Hepatocyte (in vitro differentiated cells): Measurements from ENCODE around the gene OLFM1. TPM values are rescaled to one million over a fixed set of nuclear protein-coding genes. Genes with fewer than 3 reads are reported as not detected.

Source experiments
- DNase-seq: peaks from one replicate; pipeline ENCODE4 v3.0.0-alpha.2; 2016; ENCODE audit warnings: low spot score
- H2AFZ ChIP-seq: fragments of 200-600 bp; sonication (generic); 2 replicates; pipeline ENCODE4 v1.6.0; 2016; ENCODE audit warnings: antibody characterized with exemption, mild to moderate bottlenecking
- H3K27ac ChIP-seq: fragments of 200-600 bp; sonication (generic); 2 replicates; pipeline ENCODE4 v1.5.1; 2016; ENCODE audit warnings: mild to moderate bottlenecking
- H3K27me3 ChIP-seq: fragments of 200-600 bp; sonication (generic); 2 replicates; pipeline ENCODE4 v1.6.1; 2016
- H3K36me3 ChIP-seq: fragments of 200-600 bp; sonication (generic); replicated peaks from 2 replicates; pipeline ENCODE4 v1.5.1; 2016; ENCODE audit warnings: low read depth; ENCODE audit not compliant: insufficient read depth
- H3K4me1 ChIP-seq: fragments of 200-600 bp; sonication (generic); 2 replicates; pipeline ENCODE4 v1.5.1; 2016; ENCODE audit warnings: mild to moderate bottlenecking, moderate library complexity; ENCODE audit not compliant: insufficient read depth
- H3K4me2 ChIP-seq: fragments of 200-600 bp; sonication (generic); 2 replicates; pipeline ENCODE4 v1.6.0; 2016
- H3K4me3 ChIP-seq: fragments of 200-600 bp; sonication (generic); 2 replicates; pipeline ENCODE4 v1.5.1; 2016; ENCODE audit warnings: mild to moderate bottlenecking
- H3K79me2 ChIP-seq: fragments of 200-600 bp; sonication (generic); 2 replicates; pipeline ENCODE4 v1.6.0; 2017; ENCODE audit warnings: mild to moderate bottlenecking
- H3K9me2 ChIP-seq: fragments of 200-600 bp; sonication (generic); replicated peaks from 2 replicates; pipeline ENCODE4 v1.6.0; 2017; ENCODE audit warnings: mild to moderate bottlenecking; ENCODE audit not compliant: insufficient read depth
- H3K9me3 ChIP-seq: fragments of 200-600 bp; sonication (generic); 2 replicates; pipeline ENCODE4 v1.5.1; 2016; ENCODE audit warnings: low read depth, mild to moderate bottlenecking
- H4K20me1 ChIP-seq: fragments of 200-600 bp; sonication (generic); 2 replicates; pipeline ENCODE4 v1.6.0; 2016; ENCODE audit warnings: mild to moderate bottlenecking; ENCODE audit not compliant: insufficient read depth, poor library complexity, severe bottlenecking
- EZH2 ChIP-seq: fragments of 200-600 bp; sonication (generic); IDR thresholded peaks from 2 replicates; pipeline ENCODE4 v1.6.1; 2016; ENCODE audit warnings: antibody characterized with exemption, mild to moderate bottlenecking, borderline replicate concordance
- EZH2phosphoT487 ChIP-seq: fragments of 200-600 bp; sonication (generic); IDR thresholded peaks from one replicate; pipeline ENCODE4 v1.6.1; 2018; ENCODE audit warnings: antibody characterized with exemption, mild to moderate bottlenecking, low read depth, moderate library complexity; ENCODE audit not compliant: unreplicated experiment, severe bottlenecking
- WGBS: methylation state at CpG from one replicate; pipeline ENCODE4 v1.1.6; 2016; ENCODE audit warnings: low lambda C conversion rate; ENCODE audit errors: missing lambda C conversion rate; 5-methylcytosine and 5-hydroxymethylcytosine counted together
- polyA plus RNA-seq: library from polyadenylated mRNA; unstranded; fragments of >200 nt; fragmentation: Nextera tagmentation; extraction: Ambion mirVana; gene quantifications from 2 replicates; pipeline ENCODE4 v1.2.1, GENCODE V29; 2016
- total RNA-seq: library from RNA; depleted of rRNA; stranded (reverse); fragments of >200 nt; gene quantifications from 2 replicates; pipeline ENCODE4 v1.2.3, GENCODE V29; 2014
- TF ChIP-seq, protein P1 (sequence below): fragments of 200-600 bp; sonication (generic); IDR thresholded peaks from 2 replicates; pipeline ENCODE4 v1.5.1; 2016; ENCODE audit warnings: antibody characterized with exemption, mild to moderate bottlenecking; ENCODE audit not compliant: poor library complexity

Gene OLFM1
- total and polyA plus RNA-seq, 2 experiments from 2014 or later = 0.94 to 4.8 TPM

DNA sequence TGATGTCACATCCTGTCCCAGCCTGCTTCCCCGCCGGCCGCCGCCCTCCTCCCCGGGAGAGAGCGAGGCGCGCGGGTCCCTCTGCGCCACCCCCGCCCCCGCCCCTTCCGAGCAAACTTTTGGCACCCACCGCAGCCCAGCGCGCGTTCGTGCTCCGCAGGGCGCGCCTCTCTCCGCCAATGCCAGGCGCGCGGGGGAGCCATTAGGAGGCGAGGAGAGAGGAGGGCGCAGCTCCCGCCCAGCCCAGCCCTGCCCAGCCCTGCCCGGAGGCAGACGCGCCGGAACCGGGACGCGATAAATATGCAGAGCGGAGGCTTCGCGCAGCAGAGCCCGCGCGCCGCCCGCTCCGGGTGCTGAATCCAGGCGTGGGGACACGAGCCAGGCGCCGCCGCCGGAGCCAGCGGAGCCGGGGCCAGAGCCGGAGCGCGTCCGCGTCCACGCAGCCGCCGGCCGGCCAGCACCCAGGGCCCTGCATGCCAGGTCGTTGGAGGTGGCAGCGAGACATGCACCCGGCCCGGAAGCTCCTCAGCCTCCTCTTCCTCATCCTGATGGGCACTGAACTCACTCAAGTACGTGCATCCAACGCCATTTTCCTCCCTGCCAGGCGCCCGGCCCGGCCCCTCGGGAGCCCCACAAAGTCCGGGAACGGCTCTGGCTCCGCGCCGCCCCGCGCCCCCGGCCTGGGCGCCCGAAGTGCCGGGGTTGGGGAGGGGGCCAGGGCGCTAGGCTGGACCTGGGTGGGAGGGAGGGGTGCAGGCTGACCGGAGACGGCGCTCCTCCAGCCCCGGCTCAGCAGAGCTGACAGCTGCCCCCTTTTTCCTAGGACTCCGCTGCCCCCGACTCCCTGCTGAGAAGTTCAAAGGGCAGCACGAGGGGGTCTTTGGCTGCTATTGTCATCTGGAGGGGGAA, 12.0 kb upstream of the OLFM1 start:
- Histone ChIP-seq H3K27me3 (peaks cover 48% of the 10 kb centered on the region), H3K9me3 (no peaks in the 10 kb centered on the region), H4K20me1 (no peaks in the 10 kb centered on the region), H3K4me2 (peak overlapping the region; percentile 84), H3K9me2 (no peaks in the 10 kb centered on the region), H3K4me1 (no peaks in the 10 kb centered on the region), H3K4me3 (no peak overlapping the region), H3K27ac (no peak overlapping the region), H3K79me2 (no peaks in the 10 kb centered on the region), H3K36me3 (no peaks in the 10 kb centered on the region), H2AFZ (peak overlapping the region; percentile 40)
- peak; percentile 67 for TF ChIP-seq EZH2
- no peak for TF ChIP-seq EZH2phosphoT487
- peak; percentile 50 for DNase-seq
- WGBS = 3% methylated on average over 26 of the region's 90 CpGs

DNA sequence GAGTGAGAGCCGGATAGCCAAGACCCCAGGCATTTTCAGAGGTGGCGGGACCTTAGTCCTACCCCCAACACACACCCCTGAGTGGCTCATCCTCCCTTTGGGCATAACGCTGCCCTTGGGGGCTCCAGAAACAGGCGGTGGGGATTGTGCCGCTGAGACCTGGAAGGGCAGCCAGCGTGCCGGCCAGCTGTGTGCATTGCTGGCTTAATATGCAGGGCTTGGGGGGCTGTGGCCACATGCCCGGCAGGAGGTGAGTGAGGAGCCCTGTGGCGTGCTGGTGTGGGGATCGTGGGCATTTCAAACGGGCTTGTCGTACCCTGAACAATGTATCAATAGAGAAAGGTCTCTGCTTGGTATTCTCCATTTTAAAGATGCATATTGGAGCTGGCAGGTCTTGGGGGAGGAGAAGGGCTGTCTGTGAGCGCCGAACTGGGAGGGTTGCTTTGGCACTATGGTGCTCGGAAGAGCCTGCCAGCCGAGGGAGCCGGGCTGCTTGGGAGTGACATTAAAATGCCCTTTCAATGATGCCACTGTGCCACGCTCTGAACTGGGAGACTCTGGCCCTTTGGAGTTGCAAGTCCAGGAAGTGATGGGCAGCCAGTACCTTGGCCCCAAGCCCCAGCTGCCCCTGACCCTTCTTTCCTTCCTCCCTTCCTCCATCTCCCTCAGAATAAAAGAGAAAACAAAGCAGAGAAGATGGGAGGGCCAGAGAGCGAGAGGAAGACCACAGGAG, 11.2 kb upstream of the OLFM1 start:
- no peak overlapping the region for H3K4me2 ChIP-seq

DNA sequence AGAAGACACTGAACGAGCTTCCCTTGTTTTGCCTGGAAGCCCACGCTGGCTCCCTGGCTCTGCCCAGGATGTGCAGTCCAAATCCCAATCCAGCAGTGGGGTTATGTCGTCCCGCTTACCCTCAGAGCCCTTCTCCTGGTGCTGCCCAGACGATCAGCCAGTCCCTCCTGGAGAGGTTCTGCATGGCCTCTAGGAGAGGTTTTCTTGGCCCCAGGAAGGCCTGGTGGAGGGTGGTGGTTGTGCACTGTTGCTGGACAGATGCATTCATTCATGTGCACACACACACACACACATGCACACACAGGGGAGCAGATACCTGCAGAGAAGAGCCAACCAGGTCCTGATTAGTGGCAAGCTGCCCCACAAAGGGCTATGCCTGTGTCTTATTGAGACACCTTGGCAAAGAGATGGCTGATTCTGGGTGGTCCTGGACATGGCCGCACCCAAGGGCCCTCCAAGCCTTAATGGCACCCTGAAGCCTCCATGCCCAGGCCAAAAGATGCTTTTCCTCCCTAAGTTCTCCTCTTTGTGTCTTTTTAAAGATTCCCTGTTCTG, 10.5 kb upstream of the OLFM1 start:
- Histone ChIP-seq H3K4me3 (no peak overlapping the region), H3K79me2 (no peaks in the 10 kb centered on the region), H3K36me3 (no peaks in the 10 kb centered on the region), H3K9me2 (no peaks in the 10 kb centered on the region), H3K4me1 (no peaks in the 10 kb centered on the region), H4K20me1 (no peaks in the 10 kb centered on the region), H3K27ac (no peak overlapping the region), H3K4me2 (no peak overlapping the region), H3K27me3 (peaks cover 48% of the 10 kb centered on the region), H3K9me3 (no peaks in the 10 kb centered on the region), H2AFZ (no peak overlapping the region)
- no peak for DNase-seq
- TF ChIP-seq, protein P1, sequence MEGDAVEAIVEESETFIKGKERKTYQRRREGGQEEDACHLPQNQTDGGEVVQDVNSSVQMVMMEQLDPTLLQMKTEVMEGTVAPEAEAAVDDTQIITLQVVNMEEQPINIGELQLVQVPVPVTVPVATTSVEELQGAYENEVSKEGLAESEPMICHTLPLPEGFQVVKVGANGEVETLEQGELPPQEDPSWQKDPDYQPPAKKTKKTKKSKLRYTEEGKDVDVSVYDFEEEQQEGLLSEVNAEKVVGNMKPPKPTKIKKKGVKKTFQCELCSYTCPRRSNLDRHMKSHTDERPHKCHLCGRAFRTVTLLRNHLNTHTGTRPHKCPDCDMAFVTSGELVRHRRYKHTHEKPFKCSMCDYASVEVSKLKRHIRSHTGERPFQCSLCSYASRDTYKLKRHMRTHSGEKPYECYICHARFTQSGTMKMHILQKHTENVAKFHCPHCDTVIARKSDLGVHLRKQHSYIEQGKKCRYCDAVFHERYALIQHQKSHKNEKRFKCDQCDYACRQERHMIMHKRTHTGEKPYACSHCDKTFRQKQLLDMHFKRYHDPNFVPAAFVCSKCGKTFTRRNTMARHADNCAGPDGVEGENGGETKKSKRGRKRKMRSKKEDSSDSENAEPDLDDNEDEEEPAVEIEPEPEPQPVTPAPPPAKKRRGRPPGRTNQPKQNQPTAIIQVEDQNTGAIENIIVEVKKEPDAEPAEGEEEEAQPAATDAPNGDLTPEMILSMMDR = no peak
- TF ChIP-seq EZH2 = no peak
- no peak for TF ChIP-seq EZH2phosphoT487
- 80% methylated on average over 6 of the region's 6 CpGs for WGBS

More for the DNA sequence above, 11.2 kb upstream of the OLFM1 start:
- Histone ChIP-seq H3K9me3 (no peaks in the 10 kb centered on the region), H4K20me1 (no peaks in the 10 kb centered on the region), H3K27ac (no peak overlapping the region), H3K4me3 (no peak overlapping the region), H3K4me1 (no peaks in the 10 kb centered on the region), H3K36me3 (no peaks in the 10 kb centered on the region), H3K79me2 (no peaks in the 10 kb centered on the region), H3K27me3 (peaks cover 48% of the 10 kb centered on the region), H2AFZ (no peak overlapping the region), H3K9me2 (no peaks in the 10 kb centered on the region)
- 39% methylated on average over 18 of the region's 19 CpGs for WGBS
- DNase-seq = no peak
- TF ChIP-seq, protein P1 = no peak
- TF ChIP-seq EZH2 = no peak
- no peak for TF ChIP-seq EZH2phosphoT487
